ENCODE measurements around the gene NEGR1. TPM values are rescaled to one million over a fixed set of nuclear protein-coding genes. Genes with fewer than 3 reads are reported as not detected.

Gene NEGR1
- total RNA-seq, 1 donor from 2014 or later = 8.6 TPM

DNA sequence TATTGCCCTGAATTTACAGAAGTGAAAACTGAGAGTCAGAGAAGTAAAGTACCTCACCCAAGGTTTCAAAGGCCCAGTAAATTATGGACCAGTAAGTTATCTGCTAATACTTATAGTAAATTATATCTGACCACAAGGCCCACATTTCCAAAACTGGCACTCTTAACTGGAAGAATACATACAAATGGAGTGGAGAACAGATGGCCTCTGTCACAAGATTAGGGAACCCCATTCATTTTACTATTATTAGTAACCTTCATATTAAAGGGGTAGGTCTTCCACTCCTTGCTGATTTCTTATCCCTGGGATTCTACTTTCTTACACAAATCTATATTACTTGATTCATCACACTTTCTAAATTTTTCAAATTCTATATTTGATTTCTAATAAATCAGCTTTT, 588.8 kb downstream of the NEGR1 start:
- Mint-ChIP-seq H3K27ac (ENCODE audit: unreplicated experiment) (no peak overlapping the region), H3K36me3 (ENCODE audit: low read depth, unreplicated experiment) (no peaks in the 10 kb centered on the region), H3K9me3 (ENCODE audit: unreplicated experiment) (no peaks in the 10 kb centered on the region), H3K4me3 (ENCODE audit: unreplicated experiment) (no peak overlapping the region), H3K27me3 (ENCODE audit: low read depth, unreplicated experiment) (no peaks in the 10 kb centered on the region), H3K4me1 (ENCODE audit: low read depth, unreplicated experiment) (no peaks in the 10 kb centered on the region)
- no peak overlapping the region for H3K9ac ChIP-seq (ENCODE audit: low read length)
- H3K27me3 ChIP-seq (ENCODE audit: insufficient read depth, low read length) = no peaks in the 10 kb centered on the region
- H2AFZ ChIP-seq (ENCODE audit: low read depth, low read length) = no peak overlapping the region
- no peaks in the 10 kb centered on the region for H4K20me1 ChIP-seq (ENCODE audit: insufficient read depth, low read length)
- no peaks in the 10 kb centered on the region for H3K4me1 ChIP-seq (ENCODE audit: insufficient read depth, low read length)
- no peak overlapping the region for H3K4me3 ChIP-seq (ENCODE audit: insufficient read depth, low read depth, low read length)
- no peaks in the 10 kb centered on the region for H3K79me2 ChIP-seq (ENCODE audit: insufficient read depth, low read length)
- no peaks in the 10 kb centered on the region for H3K36me3 ChIP-seq (ENCODE audit: insufficient read depth, low read length)
- TF ChIP-seq, protein P1, sequence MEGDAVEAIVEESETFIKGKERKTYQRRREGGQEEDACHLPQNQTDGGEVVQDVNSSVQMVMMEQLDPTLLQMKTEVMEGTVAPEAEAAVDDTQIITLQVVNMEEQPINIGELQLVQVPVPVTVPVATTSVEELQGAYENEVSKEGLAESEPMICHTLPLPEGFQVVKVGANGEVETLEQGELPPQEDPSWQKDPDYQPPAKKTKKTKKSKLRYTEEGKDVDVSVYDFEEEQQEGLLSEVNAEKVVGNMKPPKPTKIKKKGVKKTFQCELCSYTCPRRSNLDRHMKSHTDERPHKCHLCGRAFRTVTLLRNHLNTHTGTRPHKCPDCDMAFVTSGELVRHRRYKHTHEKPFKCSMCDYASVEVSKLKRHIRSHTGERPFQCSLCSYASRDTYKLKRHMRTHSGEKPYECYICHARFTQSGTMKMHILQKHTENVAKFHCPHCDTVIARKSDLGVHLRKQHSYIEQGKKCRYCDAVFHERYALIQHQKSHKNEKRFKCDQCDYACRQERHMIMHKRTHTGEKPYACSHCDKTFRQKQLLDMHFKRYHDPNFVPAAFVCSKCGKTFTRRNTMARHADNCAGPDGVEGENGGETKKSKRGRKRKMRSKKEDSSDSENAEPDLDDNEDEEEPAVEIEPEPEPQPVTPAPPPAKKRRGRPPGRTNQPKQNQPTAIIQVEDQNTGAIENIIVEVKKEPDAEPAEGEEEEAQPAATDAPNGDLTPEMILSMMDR (IDR thresholded peaks at IDR 0.05; ENCODE audit: insufficient read depth, low read depth, low read length) = no peak
- TF ChIP-seq EZH2 (IDR thresholded peaks at IDR 0.05; ENCODE audit: insufficient read depth, low read length) = no peak
- H3K4me2 ChIP-seq (ENCODE audit: low read length) = no peak overlapping the region
- no peak for DNase-seq (ENCODE audit: low read depth)
- no peak overlapping the region for H3K27ac ChIP-seq (ENCODE audit: low read depth, low read length)
- no peaks in the 10 kb centered on the region for H3K9me3 ChIP-seq (ENCODE audit: insufficient read depth, low read depth, low read length)
- FAIRE-seq = no peak

DNA sequence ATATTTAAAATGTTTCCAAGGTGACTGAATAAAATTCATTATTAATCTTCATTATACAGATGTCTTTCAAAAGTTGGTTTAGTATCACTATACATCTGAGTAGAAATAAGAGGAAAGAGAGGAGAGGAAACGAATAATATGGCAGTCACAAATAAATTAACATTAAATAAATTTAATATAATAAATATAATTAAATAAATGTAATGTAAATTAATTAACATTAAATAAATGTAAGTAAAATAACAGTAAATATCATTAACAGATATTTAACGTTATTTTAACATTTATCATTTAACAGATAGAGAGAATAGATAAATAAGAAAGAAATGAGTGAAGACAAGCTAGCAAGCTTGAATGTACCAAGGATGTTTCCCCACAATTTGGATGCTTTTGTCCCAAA, 592.7 kb downstream of the NEGR1 start:
- Mint-ChIP-seq H3K36me3 (ENCODE audit: low read depth, unreplicated experiment) (no peaks in the 10 kb centered on the region), H3K9me3 (ENCODE audit: unreplicated experiment) (no peaks in the 10 kb centered on the region), H3K4me1 (ENCODE audit: low read depth, unreplicated experiment) (no peaks in the 10 kb centered on the region), H3K27ac (ENCODE audit: unreplicated experiment) (no peak overlapping the region), H3K4me3 (ENCODE audit: unreplicated experiment) (no peak overlapping the region), H3K27me3 (ENCODE audit: low read depth, unreplicated experiment) (no peaks in the 10 kb centered on the region)
- FAIRE-seq (no peak), DNase-seq (ENCODE audit: low read depth) (no peak)
- H3K9ac ChIP-seq (ENCODE audit: low read length) = no peak overlapping the region
- H3K9me3 ChIP-seq (ENCODE audit: insufficient read depth, low read depth, low read length) = no peaks in the 10 kb centered on the region
- H3K36me3 ChIP-seq (ENCODE audit: insufficient read depth, low read length) = no peaks in the 10 kb centered on the region
- no peak overlapping the region for H3K27ac ChIP-seq (ENCODE audit: low read depth, low read length)
- no peak overlapping the region for H3K4me3 ChIP-seq (ENCODE audit: insufficient read depth, low read depth, low read length)
- no peak overlapping the region for H2AFZ ChIP-seq (ENCODE audit: low read depth, low read length)
- H4K20me1 ChIP-seq (ENCODE audit: insufficient read depth, low read length) = no peaks in the 10 kb centered on the region
- H3K4me2 ChIP-seq (ENCODE audit: low read length) = no peak overlapping the region
- TF ChIP-seq, protein P1 (IDR thresholded peaks at IDR 0.05; ENCODE audit: insufficient read depth, low read depth, low read length) = no peak
- no peak for TF ChIP-seq EZH2 (IDR thresholded peaks at IDR 0.05; ENCODE audit: insufficient read depth, low read length)
- no peaks in the 10 kb centered on the region for H3K27me3 ChIP-seq (ENCODE audit: insufficient read depth, low read length)
- no peaks in the 10 kb centered on the region for H3K79me2 ChIP-seq (ENCODE audit: insufficient read depth, low read length)
- H3K4me1 ChIP-seq (ENCODE audit: insufficient read depth, low read length) = no peaks in the 10 kb centered on the region

DNA sequence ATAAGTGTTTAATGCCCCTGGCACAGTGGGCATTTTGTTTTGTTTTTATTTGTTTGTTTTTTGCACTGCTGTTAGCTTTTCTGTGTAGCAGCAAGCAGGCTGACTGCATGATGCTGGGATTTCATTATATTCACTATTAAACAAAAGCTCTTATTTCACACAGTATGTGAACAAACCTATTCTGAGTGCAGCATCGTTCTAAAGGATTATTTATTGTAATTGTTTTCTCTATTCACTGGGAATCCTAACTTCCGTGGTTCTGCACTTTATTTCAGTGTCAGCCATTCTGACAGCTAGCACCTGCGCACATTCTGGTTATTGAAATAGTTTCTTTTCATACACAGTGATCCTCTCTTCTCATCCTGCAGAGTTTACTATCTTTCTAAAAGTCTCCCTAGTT, 595.0 kb downstream of the NEGR1 start:
- H3K4me1 ChIP-seq (ENCODE audit: insufficient read depth, low read length) = no peaks in the 10 kb centered on the region
- no peak for DNase-seq (ENCODE audit: low read depth)
- H3K36me3 Mint-ChIP-seq (ENCODE audit: low read depth, unreplicated experiment) = no peaks in the 10 kb centered on the region
- H4K20me1 ChIP-seq (ENCODE audit: insufficient read depth, low read length) = no peaks in the 10 kb centered on the region
- H3K79me2 ChIP-seq (ENCODE audit: insufficient read depth, low read length) = no peaks in the 10 kb centered on the region
- H3K4me3 Mint-ChIP-seq (ENCODE audit: unreplicated experiment) = no peak overlapping the region
- no peak overlapping the region for H3K27ac Mint-ChIP-seq (ENCODE audit: unreplicated experiment)
- no peak overlapping the region for H3K4me2 ChIP-seq (ENCODE audit: low read length)
- no peak for FAIRE-seq
- TF ChIP-seq EZH2 (IDR thresholded peaks at IDR 0.05; ENCODE audit: insufficient read depth, low read length) = no peak
- TF ChIP-seq, protein P1 (IDR thresholded peaks at IDR 0.05; ENCODE audit: insufficient read depth, low read depth, low read length) = no peak
- no peaks in the 10 kb centered on the region for H3K27me3 ChIP-seq (ENCODE audit: insufficient read depth, low read length)
- no peak overlapping the region for H2AFZ ChIP-seq (ENCODE audit: low read depth, low read length)
- H3K9ac ChIP-seq (ENCODE audit: low read length) = no peak overlapping the region
- no peaks in the 10 kb centered on the region for H3K27me3 Mint-ChIP-seq (ENCODE audit: low read depth, unreplicated experiment)
- H3K27ac ChIP-seq (ENCODE audit: low read depth, low read length) = no peak overlapping the region
- H3K36me3 ChIP-seq (ENCODE audit: insufficient read depth, low read length) = no peaks in the 10 kb centered on the region
- no peaks in the 10 kb centered on the region for H3K4me1 Mint-ChIP-seq (ENCODE audit: low read depth, unreplicated experiment)
- H3K9me3 Mint-ChIP-seq (ENCODE audit: unreplicated experiment) = no peaks in the 10 kb centered on the region
- no peaks in the 10 kb centered on the region for H3K9me3 ChIP-seq (ENCODE audit: insufficient read depth, low read depth, low read length)
- no peak overlapping the region for H3K4me3 ChIP-seq (ENCODE audit: insufficient read depth, low read depth, low read length)
